Mesothelial cell of epicardium (in vitro differentiated cells): ENCODE data around the gene ADAMTS17. TPM values are rescaled to one million over a fixed set of nuclear protein-coding genes. Genes with fewer than 3 reads are reported as not detected.

ENCODE experiments used
- DNase-seq, 2 experiments: peaks; one replicate each; pipeline ENCODE4 v3.0.0; 2021; ENCODE audit warnings: low spot score in 2 of 2; ENCODE audit not compliant: unreplicated experiment in 2 of 2
- H3K27ac Mint-ChIP-seq: 2 replicates; pipeline ENCODE4 v1.8.0; 2021; ENCODE audit warnings: mixed read lengths
- H3K27me3 Mint-ChIP-seq: 2 replicates; pipeline ENCODE4 v1.8.0; 2021; ENCODE audit warnings: low read depth, mixed read lengths
- H3K36me3 Mint-ChIP-seq: 2 replicates; pipeline ENCODE4 v1.8.0; 2021; ENCODE audit warnings: mixed read lengths
- H3K4me1 Mint-ChIP-seq: 2 replicates; pipeline ENCODE4 v1.8.0; 2021; ENCODE audit warnings: mixed read lengths
- H3K4me3 Mint-ChIP-seq: 2 replicates; pipeline ENCODE4 v1.8.0; 2021; ENCODE audit warnings: mild to moderate bottlenecking, moderate library complexity, mixed read lengths
- H3K9me3 Mint-ChIP-seq: 2 replicates; pipeline ENCODE4 v1.8.0; 2021; ENCODE audit warnings: mixed read lengths
- CTCF ChIP-seq: fragments of 200-600 bp; sonication (generic); IDR thresholded peaks from one replicate; pipeline ENCODE4 v1.5.0; 2021; ENCODE audit warnings: antibody characterized with exemption; ENCODE audit not compliant: unreplicated experiment
- total RNA-seq: library from RNA; stranded (reverse); gene quantifications from 3 replicates; pipeline ENCODE4 v1.2.1, GENCODE V29; 2021

Gene ADAMTS17
- total RNA-seq, 1 donor from 2014 or later: 39.4 TPM

DNA sequence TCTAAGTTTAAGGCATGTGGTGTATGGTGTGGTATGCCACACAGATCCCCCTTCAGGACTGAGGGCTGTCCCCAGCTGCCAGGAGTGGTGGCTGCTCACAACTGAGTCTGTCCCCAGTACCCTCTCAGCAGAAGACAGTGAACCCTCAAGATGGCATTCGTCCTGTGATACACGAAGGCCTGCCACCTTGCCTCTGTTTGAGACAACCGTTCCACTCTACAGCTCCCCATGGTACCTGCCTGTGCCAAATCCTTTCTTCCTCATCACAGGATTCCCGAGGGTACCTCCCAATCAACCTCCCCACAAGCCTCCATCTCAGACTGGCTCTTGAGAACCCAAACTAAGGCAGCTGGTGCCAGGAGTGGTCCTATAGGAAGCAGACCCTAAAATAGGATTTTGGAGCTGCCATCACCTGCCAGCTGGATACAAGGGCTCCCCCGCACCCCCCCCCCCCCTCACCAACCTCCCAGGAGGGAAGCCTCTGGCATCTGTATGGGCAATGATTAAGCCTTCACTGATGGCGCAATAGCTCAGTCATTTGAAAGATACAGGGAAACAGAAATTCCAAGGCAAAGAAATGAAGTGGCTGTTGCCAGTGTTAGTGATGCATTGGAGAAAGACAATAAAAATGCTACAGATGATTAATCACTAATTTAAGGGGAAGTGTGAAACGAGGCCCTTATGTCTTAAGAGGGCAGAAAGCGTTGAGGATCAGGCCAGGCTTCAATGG is 378.5 kb downstream of the ADAMTS17 start:
- no peak overlapping the region for H3K27ac Mint-ChIP-seq
- no peaks in the 10 kb centered on the region for H3K27me3 Mint-ChIP-seq
- TF ChIP-seq CTCF: no peak
- no peaks in the 10 kb centered on the region for H3K36me3 Mint-ChIP-seq
- H3K9me3 Mint-ChIP-seq: no peaks in the 10 kb centered on the region
- peak in 1 of 2 experiments; percentile 21 for DNase-seq
- H3K4me3 Mint-ChIP-seq: no peak overlapping the region
- H3K4me1 Mint-ChIP-seq: peaks cover 2% of the 10 kb centered on the region

DNA sequence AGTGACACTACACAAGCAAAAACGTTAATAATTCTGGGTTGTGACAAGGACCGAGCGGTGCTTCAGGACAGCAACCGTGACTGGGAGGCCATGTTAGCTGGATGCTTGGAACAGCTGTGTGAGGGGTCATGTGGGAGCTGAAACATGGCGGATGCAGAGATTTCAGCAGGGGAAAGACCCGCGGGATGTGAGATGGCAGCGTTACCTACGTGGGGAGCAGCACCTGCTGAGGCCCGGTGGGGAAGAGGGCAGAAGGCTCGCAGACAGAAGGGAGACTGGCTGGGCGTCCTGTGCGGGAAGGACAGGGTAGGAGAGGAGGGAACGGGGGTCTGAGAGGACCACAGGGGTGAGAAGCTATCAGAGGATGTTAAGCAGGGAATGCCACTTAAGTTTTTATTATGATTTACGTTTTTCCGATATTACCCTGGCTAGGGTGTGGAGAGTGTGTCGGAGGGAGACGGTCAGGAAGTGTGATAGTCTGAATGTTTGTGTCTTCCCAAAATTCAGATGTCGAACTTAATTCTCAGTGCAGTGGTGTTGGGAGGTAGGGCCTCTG is 379.7 kb downstream of the ADAMTS17 start:
- Mint-ChIP-seq H3K36me3 (no peaks in the 10 kb centered on the region), H3K9me3 (no peaks in the 10 kb centered on the region), H3K4me3 (no peak overlapping the region), H3K27me3 (no peaks in the 10 kb centered on the region), H3K4me1 (peaks cover 2% of the 10 kb centered on the region), H3K27ac (no peak overlapping the region)
- no peak for TF ChIP-seq CTCF
- no peak for DNase-seq

DNA sequence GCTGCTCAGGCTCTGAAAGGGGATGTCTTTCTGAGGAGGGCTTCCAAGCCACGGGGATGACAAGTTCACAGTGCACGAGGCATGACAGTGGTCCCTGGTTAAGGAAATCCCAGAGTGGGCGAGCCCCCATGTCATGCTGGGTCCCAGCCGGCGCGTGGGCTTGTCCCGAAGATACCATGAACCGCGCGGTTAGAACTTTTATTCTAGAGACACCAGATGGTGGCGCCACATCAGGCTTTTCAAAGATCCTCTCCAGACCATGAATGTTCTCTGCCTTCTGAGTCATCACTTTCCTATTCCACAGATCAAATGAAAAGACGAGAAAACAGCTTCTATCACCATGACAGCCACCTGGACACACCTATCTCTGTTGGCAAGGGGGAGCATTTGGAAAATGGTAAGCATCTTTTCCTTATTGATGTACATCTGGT is 380.7 kb downstream of the ADAMTS17 start:
- no peaks in the 10 kb centered on the region for H3K36me3 Mint-ChIP-seq
- H3K4me3 Mint-ChIP-seq: no peak overlapping the region
- peaks cover 2% of the 10 kb centered on the region for H3K4me1 Mint-ChIP-seq
- no peak overlapping the region for H3K27ac Mint-ChIP-seq
- no peaks in the 10 kb centered on the region for H3K9me3 Mint-ChIP-seq
- TF ChIP-seq CTCF: no peak
- no peaks in the 10 kb centered on the region for H3K27me3 Mint-ChIP-seq
- DNase-seq: peak in 1 of 2 experiments; percentile 33

DNA sequence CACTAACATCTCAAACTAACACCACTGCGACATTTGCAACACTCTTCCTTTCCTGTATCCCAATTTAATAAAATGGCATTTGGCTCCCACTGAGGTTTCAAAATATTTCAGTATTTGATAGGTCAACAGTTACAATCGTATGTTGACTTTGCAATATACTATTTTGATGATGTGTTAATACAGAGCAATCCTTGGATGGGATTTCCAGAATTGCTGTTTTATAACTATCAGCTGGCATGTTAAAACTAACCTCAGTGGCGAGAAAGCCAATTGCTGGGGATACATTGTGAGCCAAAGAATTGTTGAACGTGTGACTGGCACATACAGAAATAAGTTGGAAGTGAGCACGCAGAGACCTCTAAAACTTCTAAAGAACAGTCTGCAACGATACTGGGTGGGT is 382.4 kb downstream of the ADAMTS17 start:
- DNase-seq: no peak
- H3K36me3 Mint-ChIP-seq: no peaks in the 10 kb centered on the region
- H3K27me3 Mint-ChIP-seq: no peaks in the 10 kb centered on the region
- peaks cover 4% of the 10 kb centered on the region for H3K4me1 Mint-ChIP-seq
- no peak for TF ChIP-seq CTCF
- H3K4me3 Mint-ChIP-seq: no peak overlapping the region
- H3K27ac Mint-ChIP-seq: no peak overlapping the region
- H3K9me3 Mint-ChIP-seq: no peaks in the 10 kb centered on the region

- Mint-ChIP-seq H3K27me3 (no peaks in the 10 kb centered on the region), H3K9me3 (no peaks in the 10 kb centered on the region), H3K4me1 (peaks cover 3% of the 10 kb centered on the region), H3K4me3 (no peak overlapping the region), H3K27ac (no peak overlapping the region), H3K36me3 (no peaks in the 10 kb centered on the region)
- TF ChIP-seq CTCF: no peak
- no peak for DNase-seq
These were observed 383.2 kb downstream of the ADAMTS17 start for GRCh38 chr15:99958426-99959097.
